Medulla oblongata (tissue), 1 donor: ENCODE data around the gene CLK4.

Source experiments
- DNase-seq: peaks from one replicate; pipeline ENCODE4 v3.0.0-alpha.2; 2015; ENCODE audit errors: extremely low spot score

The CLK4 gene

GRCh38 chr5:178637356-178638074, 10.7 kb upstream of the CLK4 start:
- DNase-seq = peak; percentile 8

- DNase-seq = no peak
Observed at GRCh38 chr5:178632285-178632684, 5.4 kb upstream of the CLK4 start.

GRCh38 chr5:178630951-178631350, 4.1 kb upstream of the CLK4 start:
- no peak for DNase-seq

GRCh38 chr5:178630475-178630930, 3.7 kb upstream of the CLK4 start:
- no peak for DNase-seq

GRCh38 chr5:178627259-178627598, 379 bp upstream of the CLK4 start:
- DNase-seq = no peak

GRCh38 chr5:178625679-178626483, 969 bp downstream of the CLK4 start:
- DNase-seq = no peak

- peak; percentile 14 for DNase-seq
Observed at GRCh38 chr5:178624631-178625546, 2.0 kb downstream of the CLK4 start.

- DNase-seq = no peak
Observed at GRCh38 chr5:178622679-178623247, 4.1 kb downstream of the CLK4 start.

- DNase-seq = no peak
Observed at GRCh38 chr5:178619390-178619789, 7.5 kb downstream of the CLK4 start.

- no peak for DNase-seq
Observed at GRCh38 chr5:178612299-178612698, 14.6 kb downstream of the CLK4 start.

- DNase-seq = no peak
Observed at GRCh38 chr5:178606269-178606668, 20.6 kb downstream of the CLK4 start.

- no peak for DNase-seq
Observed at GRCh38 chr5:178605788-178606187, 21.1 kb downstream of the CLK4 start.

- no peak for DNase-seq
Observed at GRCh38 chr5:178602752-178603151, 24.1 kb downstream of the CLK4 start.

GRCh38 chr5:178595750-178596149, 31.1 kb downstream of the CLK4 start:
- no peak for DNase-seq

- no peak for DNase-seq
Observed at GRCh38 chr5:178595150-178595549, 31.7 kb downstream of the CLK4 start.

GRCh38 chr5:178590924-178591423, 35.9 kb downstream of the CLK4 start:
- peak; percentile 27 for DNase-seq

- DNase-seq = peak; percentile 54
Observed at GRCh38 chr5:178590141-178590923, 36.5 kb downstream of the CLK4 start, which contains the start of gene COL23A1. TSS of gene COL23A1 (minus strand) at chr5:178590393.

- DNase-seq = peak; percentile 20
Observed at GRCh38 chr5:178589180-178590140, 37.4 kb downstream of the CLK4 start.

- DNase-seq = no peak
Observed at GRCh38 chr5:178588769-178589168, 38.1 kb downstream of the CLK4 start.
